ENCODE results near the gene GOLM1. TPM values are rescaled to one million over a fixed set of nuclear protein-coding genes. Genes with fewer than 3 reads are reported as not detected.

GOLM1 gene
- total RNA-seq, 1 experiment from 2014 or later, result 57.5 TPM

- no peak for DNase-seq (ENCODE audit: low spot score)
These were observed 114.9 kb downstream of the GOLM1 start for GRCh38 chr9:85984457-85984856.

- DNase-seq (ENCODE audit: low spot score), result no peak
These were observed 118.0 kb downstream of the GOLM1 start for GRCh38 chr9:85981369-85981768.

- no peak for DNase-seq (ENCODE audit: low spot score)
These were observed 120.9 kb downstream of the GOLM1 start for GRCh38 chr9:85978496-85978895.

Other genes with a start within 250 kb of the GOLM1 start
- gene NAA35, start 158.4 kb downstream of the GOLM1 start, total RNA-seq (2014; rRNA removed; shearing (Covaris generic)), result 18.5 and 20.8 TPM in 2 replicates
- not detected in 2 replicates for gene C9orf153, start 160.1 kb upstream of the GOLM1 start, total RNA-seq (2014; rRNA removed; shearing (Covaris generic))
- gene ISCA1, start 183.0 kb upstream of the GOLM1 start, total RNA-seq (2014; rRNA removed; shearing (Covaris generic)), result 48.1 and 54.7 TPM in 2 replicates

All from H4 (cell line).